HL-60 (cell line): ENCODE measurements around the gene POU4F1.

ENCODE experiments used
- DNase-seq, 2 experiments: peaks; one replicate each; pipeline ENCODE4 v3.0.0-alpha.2; 2010 to 2020; ENCODE audit warnings: low read depth in 1 of 2, low spot score in 1 of 2
- H3K27ac ChIP-seq: fragments of 250-450 bp; sonication (Bioruptor Pico); replicated peaks from 2 replicates; pipeline ENCODE4 v1.5.1; 2020; ENCODE audit warnings: mild to moderate bottlenecking, moderate library complexity
- H3K27me3 ChIP-seq: fragments of 250-450 bp; sonication (Bioruptor Pico); 2 replicates; pipeline ENCODE4 v1.5.1; 2021; ENCODE audit warnings: mild to moderate bottlenecking, moderate library complexity; ENCODE audit not compliant: insufficient read depth, poor library complexity, severe bottlenecking
- H3K4me3 ChIP-seq: replicated peaks from 2 replicates; pipeline ENCODE4 v1.5.1; 2011; ENCODE audit warnings: mild to moderate bottlenecking, control low read depth, low read length; ENCODE audit not compliant: insufficient read depth
- GABPA ChIP-seq: IDR thresholded peaks from 2 replicates; pipeline ENCODE4 v1.6.1; 2012; ENCODE audit warnings: low read depth
- POLR2AphosphoS5 ChIP-seq: IDR thresholded peaks from 2 replicates; pipeline ENCODE4 v1.6.1; 2012; ENCODE audit warnings: low read depth
- SPI1 ChIP-seq: IDR thresholded peaks from 2 replicates; pipeline ENCODE4 v1.6.1; 2012; ENCODE audit warnings: low read depth, mild to moderate bottlenecking, borderline replicate concordance
- TF ChIP-seq, protein P1 (sequence below): IDR thresholded peaks from 2 replicates; pipeline ENCODE4 v1.6.1; 2012; ENCODE audit warnings: low read depth; ENCODE audit not compliant: insufficient replicate concordance
- TF ChIP-seq, protein P2 (sequence below): IDR thresholded peaks from one replicate; pipeline ENCODE4 v1.5.1; 2011; ENCODE audit warnings: low read length, control low read depth, inconsistent platforms; ENCODE audit not compliant: insufficient read depth

The POU4F1 gene

DNA sequence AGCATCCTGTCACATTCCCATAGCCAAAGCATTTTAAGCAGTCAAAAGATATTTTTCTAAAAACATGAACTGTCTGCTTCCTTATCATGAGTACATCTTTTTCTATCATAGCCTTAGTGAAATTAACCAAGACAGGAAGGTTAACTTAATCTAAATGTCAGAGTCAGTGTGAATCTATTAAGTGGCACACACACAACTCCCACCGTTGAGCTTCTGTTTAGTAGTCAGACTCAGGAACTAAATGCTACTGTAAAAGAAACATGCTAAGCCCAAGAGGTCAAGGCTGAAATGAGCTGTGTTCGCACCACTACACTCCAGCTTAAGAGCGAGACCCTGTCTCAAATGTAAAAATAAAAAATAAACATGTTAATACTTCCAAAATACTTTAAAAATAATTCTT, 7.7 kb upstream of the POU4F1 start:
- TF ChIP-seq, protein P1, sequence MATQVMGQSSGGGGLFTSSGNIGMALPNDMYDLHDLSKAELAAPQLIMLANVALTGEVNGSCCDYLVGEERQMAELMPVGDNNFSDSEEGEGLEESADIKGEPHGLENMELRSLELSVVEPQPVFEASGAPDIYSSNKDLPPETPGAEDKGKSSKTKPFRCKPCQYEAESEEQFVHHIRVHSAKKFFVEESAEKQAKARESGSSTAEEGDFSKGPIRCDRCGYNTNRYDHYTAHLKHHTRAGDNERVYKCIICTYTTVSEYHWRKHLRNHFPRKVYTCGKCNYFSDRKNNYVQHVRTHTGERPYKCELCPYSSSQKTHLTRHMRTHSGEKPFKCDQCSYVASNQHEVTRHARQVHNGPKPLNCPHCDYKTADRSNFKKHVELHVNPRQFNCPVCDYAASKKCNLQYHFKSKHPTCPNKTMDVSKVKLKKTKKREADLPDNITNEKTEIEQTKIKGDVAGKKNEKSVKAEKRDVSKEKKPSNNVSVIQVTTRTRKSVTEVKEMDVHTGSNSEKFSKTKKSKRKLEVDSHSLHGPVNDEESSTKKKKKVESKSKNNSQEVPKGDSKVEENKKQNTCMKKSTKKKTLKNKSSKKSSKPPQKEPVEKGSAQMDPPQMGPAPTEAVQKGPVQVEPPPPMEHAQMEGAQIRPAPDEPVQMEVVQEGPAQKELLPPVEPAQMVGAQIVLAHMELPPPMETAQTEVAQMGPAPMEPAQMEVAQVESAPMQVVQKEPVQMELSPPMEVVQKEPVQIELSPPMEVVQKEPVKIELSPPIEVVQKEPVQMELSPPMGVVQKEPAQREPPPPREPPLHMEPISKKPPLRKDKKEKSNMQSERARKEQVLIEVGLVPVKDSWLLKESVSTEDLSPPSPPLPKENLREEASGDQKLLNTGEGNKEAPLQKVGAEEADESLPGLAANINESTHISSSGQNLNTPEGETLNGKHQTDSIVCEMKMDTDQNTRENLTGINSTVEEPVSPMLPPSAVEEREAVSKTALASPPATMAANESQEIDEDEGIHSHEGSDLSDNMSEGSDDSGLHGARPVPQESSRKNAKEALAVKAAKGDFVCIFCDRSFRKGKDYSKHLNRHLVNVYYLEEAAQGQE: no peak
- TF ChIP-seq, protein P2, sequence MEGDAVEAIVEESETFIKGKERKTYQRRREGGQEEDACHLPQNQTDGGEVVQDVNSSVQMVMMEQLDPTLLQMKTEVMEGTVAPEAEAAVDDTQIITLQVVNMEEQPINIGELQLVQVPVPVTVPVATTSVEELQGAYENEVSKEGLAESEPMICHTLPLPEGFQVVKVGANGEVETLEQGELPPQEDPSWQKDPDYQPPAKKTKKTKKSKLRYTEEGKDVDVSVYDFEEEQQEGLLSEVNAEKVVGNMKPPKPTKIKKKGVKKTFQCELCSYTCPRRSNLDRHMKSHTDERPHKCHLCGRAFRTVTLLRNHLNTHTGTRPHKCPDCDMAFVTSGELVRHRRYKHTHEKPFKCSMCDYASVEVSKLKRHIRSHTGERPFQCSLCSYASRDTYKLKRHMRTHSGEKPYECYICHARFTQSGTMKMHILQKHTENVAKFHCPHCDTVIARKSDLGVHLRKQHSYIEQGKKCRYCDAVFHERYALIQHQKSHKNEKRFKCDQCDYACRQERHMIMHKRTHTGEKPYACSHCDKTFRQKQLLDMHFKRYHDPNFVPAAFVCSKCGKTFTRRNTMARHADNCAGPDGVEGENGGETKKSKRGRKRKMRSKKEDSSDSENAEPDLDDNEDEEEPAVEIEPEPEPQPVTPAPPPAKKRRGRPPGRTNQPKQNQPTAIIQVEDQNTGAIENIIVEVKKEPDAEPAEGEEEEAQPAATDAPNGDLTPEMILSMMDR: no peak
- TF ChIP-seq SPI1 (no peak), POLR2AphosphoS5 (no peak), GABPA (no peak)
- Histone ChIP-seq H3K27me3 (peaks cover 47% of the 10 kb centered on the region), H3K27ac (no peak overlapping the region), H3K4me3 (no peak overlapping the region)
- DNase-seq: no peak

DNA sequence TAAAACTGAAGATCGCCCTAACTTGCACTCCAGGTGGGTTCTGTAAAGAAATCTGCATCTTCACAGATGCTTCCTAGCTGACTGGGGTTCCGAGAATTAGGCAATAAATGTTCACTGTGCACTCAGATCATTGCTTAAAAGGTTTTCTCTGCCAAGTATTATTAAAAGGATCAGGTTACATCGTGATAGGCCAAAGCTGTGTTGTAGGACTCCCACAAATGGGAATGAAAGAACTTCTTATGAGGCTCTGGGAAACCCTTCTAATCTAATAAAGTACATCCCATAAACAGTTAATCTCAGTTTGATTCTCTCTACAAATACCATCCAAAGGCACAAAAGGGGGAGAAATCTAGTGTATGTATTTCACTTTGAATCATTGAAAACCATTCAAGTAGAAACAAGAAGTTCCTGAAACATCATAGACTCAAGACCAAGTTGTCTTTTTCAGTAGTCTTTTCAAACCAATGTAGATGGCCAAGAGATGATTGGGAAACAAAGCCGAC, 7.1 kb upstream of the POU4F1 start:
- TF ChIP-seq SPI1: no peak
- no peak for TF ChIP-seq POLR2AphosphoS5
- TF ChIP-seq GABPA: no peak
- TF ChIP-seq, protein P1: no peak
- TF ChIP-seq, protein P2: no peak
- Histone ChIP-seq H3K4me3 (no peak overlapping the region), H3K27me3 (peaks cover 53% of the 10 kb centered on the region), H3K27ac (no peak overlapping the region)
- DNase-seq: no peak

DNA sequence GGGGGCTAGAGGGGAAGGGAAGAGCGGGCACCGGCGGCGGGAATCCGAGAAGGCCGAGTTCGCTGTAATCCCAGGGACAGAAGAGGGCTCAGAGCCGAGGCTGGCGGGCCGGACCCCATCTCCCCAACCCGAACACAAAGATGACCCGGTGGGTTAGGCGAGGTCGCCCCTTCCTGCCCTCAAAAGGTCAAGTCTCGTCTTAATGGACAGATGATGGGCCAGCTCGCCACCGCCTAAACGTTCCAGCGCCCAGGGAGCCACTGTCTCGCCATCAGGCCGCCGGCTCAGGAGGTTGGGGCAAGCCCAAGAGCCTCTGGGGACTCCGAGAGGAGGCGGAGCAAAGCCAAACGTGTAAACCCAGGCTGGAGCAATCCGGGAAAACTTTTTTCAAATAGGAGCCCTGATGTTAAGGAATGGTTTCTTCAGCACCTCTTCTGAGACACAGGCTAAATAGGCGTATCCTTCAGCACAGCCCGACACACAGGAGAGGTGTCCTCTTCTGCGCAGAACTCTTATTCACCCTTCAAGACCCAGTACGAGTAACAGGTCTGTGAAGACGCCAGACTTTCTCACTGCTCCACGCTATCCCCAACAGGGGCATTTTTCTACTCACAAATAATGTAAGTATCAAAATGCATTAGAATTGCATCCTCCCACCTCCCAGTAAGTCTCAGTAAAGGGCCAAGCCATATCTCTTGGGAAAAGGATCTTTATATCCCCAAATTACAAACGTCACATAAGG, 6.3 kb upstream of the POU4F1 start:
- TF ChIP-seq, protein P2: no peak
- TF ChIP-seq GABPA (no peak), POLR2AphosphoS5 (no peak), SPI1 (no peak)
- TF ChIP-seq, protein P1: no peak
- H3K27me3 ChIP-seq: peaks cover 61% of the 10 kb centered on the region
- H3K4me3 ChIP-seq: no peak overlapping the region
- DNase-seq: no peak
- no peak overlapping the region for H3K27ac ChIP-seq
